ENCODE measurements around the gene SHLD2. TPM values are rescaled to one million over a fixed set of nuclear protein-coding genes. Genes with fewer than 3 reads are reported as not detected.
A peak's percentile ranks its signal among the peaks of the same experiment; 100 is the strongest.

SHLD2 gene
- total RNA-seq, 1 experiment from 2014 or later: 27.6 TPM

GRCh38 chr10:87066178-87066577 lies 28.8 kb upstream of the SHLD2 start:
- no peak for DNase-seq (ENCODE audit: low spot score)
- ChIA-PET POLR2A (no interaction called here), CTCF (interaction anchor here (0.8 kb wide), 1 partner anchor 100 kb away, joined by 3 read pairs; no protein-coding TSS in a partner anchor)
- no peak overlapping the region for H3K4me3 Mint-ChIP-seq
- no peak for ATAC-seq
- no peaks in the 10 kb centered on the region for H3K9me3 Mint-ChIP-seq
- peak overlapping the region; percentile 42; the same call in 1 of the 2 replicates for H3K27ac Mint-ChIP-seq
- H3K36me3 Mint-ChIP-seq: peaks cover 46% of the 10 kb centered on the region
- no peaks in the 10 kb centered on the region for H3K27me3 Mint-ChIP-seq (ENCODE audit: low read depth)
- no peaks in the 10 kb centered on the region for H3K4me1 Mint-ChIP-seq
- no peak for TF ChIP-seq FOXP4 (CRISPR knock-in tag; IDR thresholded peaks at IDR 0.05)
- TF ChIP-seq ATF6 (CRISPR knock-in tag; IDR thresholded peaks at IDR 0.05): no peak
- TF ChIP-seq CDX4 (CRISPR knock-in tag; IDR thresholded peaks at IDR 0.05; ENCODE audit: borderline replicate concordance): no peak
- TF ChIP-seq, protein P1, sequence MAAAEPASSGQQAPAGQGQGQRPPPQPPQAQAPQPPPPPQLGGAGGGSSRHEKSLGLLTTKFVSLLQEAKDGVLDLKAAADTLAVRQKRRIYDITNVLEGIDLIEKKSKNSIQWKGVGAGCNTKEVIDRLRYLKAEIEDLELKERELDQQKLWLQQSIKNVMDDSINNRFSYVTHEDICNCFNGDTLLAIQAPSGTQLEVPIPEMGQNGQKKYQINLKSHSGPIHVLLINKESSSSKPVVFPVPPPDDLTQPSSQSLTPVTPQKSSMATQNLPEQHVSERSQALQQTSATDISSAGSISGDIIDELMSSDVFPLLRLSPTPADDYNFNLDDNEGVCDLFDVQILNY (CRISPR knock-in tag; IDR thresholded peaks at IDR 0.05): no peak
- TF ChIP-seq, protein P2, sequence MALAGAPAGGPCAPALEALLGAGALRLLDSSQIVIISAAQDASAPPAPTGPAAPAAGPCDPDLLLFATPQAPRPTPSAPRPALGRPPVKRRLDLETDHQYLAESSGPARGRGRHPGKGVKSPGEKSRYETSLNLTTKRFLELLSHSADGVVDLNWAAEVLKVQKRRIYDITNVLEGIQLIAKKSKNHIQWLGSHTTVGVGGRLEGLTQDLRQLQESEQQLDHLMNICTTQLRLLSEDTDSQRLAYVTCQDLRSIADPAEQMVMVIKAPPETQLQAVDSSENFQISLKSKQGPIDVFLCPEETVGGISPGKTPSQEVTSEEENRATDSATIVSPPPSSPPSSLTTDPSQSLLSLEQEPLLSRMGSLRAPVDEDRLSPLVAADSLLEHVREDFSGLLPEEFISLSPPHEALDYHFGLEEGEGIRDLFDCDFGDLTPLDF (CRISPR knock-in tag; IDR thresholded peaks at IDR 0.05): no peak
- TF ChIP-seq, protein P3, sequence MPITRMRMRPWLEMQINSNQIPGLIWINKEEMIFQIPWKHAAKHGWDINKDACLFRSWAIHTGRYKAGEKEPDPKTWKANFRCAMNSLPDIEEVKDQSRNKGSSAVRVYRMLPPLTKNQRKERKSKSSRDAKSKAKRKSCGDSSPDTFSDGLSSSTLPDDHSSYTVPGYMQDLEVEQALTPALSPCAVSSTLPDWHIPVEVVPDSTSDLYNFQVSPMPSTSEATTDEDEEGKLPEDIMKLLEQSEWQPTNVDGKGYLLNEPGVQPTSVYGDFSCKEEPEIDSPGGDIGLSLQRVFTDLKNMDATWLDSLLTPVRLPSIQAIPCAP (CRISPR knock-in tag; IDR thresholded peaks at IDR 0.05): no peak
- TF ChIP-seq ELF4 (CRISPR knock-in tag; IDR thresholded peaks at IDR 0.05; ENCODE audit: low read depth): no peak
- no peak for TF ChIP-seq KAT7 (CRISPR knock-in tag; IDR thresholded peaks at IDR 0.05; ENCODE audit: borderline replicate concordance)
- no peak for TF ChIP-seq SOX15 (CRISPR knock-in tag; IDR thresholded peaks at IDR 0.05)
- TF ChIP-seq MAX (CRISPR knock-in tag; IDR thresholded peaks at IDR 0.05): no peak
- no peak for TF ChIP-seq EMX1 (CRISPR knock-in tag; IDR thresholded peaks at IDR 0.05)
- no peak for TF ChIP-seq ZNF121 (CRISPR knock-in tag; IDR thresholded peaks at IDR 0.05)
- TF ChIP-seq, protein P4, sequence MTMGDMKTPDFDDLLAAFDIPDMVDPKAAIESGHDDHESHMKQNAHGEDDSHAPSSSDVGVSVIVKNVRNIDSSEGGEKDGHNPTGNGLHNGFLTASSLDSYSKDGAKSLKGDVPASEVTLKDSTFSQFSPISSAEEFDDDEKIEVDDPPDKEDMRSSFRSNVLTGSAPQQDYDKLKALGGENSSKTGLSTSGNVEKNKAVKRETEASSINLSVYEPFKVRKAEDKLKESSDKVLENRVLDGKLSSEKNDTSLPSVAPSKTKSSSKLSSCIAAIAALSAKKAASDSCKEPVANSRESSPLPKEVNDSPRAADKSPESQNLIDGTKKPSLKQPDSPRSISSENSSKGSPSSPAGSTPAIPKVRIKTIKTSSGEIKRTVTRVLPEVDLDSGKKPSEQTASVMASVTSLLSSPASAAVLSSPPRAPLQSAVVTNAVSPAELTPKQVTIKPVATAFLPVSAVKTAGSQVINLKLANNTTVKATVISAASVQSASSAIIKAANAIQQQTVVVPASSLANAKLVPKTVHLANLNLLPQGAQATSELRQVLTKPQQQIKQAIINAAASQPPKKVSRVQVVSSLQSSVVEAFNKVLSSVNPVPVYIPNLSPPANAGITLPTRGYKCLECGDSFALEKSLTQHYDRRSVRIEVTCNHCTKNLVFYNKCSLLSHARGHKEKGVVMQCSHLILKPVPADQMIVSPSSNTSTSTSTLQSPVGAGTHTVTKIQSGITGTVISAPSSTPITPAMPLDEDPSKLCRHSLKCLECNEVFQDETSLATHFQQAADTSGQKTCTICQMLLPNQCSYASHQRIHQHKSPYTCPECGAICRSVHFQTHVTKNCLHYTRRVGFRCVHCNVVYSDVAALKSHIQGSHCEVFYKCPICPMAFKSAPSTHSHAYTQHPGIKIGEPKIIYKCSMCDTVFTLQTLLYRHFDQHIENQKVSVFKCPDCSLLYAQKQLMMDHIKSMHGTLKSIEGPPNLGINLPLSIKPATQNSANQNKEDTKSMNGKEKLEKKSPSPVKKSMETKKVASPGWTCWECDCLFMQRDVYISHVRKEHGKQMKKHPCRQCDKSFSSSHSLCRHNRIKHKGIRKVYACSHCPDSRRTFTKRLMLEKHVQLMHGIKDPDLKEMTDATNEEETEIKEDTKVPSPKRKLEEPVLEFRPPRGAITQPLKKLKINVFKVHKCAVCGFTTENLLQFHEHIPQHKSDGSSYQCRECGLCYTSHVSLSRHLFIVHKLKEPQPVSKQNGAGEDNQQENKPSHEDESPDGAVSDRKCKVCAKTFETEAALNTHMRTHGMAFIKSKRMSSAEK (CRISPR knock-in tag; IDR thresholded peaks at IDR 0.05; ENCODE audit: borderline replicate concordance): no peak
- no peak for TF ChIP-seq ARID4B (CRISPR knock-in tag; IDR thresholded peaks at IDR 0.05; ENCODE audit: borderline replicate concordance)
- TF ChIP-seq MYBL2 (CRISPR knock-in tag; IDR thresholded peaks at IDR 0.05): no peak
- TF ChIP-seq, protein P5, sequence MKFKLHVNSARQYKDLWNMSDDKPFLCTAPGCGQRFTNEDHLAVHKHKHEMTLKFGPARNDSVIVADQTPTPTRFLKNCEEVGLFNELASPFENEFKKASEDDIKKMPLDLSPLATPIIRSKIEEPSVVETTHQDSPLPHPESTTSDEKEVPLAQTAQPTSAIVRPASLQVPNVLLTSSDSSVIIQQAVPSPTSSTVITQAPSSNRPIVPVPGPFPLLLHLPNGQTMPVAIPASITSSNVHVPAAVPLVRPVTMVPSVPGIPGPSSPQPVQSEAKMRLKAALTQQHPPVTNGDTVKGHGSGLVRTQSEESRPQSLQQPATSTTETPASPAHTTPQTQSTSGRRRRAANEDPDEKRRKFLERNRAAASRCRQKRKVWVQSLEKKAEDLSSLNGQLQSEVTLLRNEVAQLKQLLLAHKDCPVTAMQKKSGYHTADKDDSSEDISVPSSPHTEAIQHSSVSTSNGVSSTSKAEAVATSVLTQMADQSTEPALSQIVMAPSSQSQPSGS (CRISPR knock-in tag; IDR thresholded peaks at IDR 0.05; ENCODE audit: borderline replicate concordance, low read depth): no peak

Data from WTC11 (cell line).